GM21619 (cell line): ENCODE results near the gene PDGFB.
"Not testable (repeated sequence)": the region's sequence is repeated elsewhere in the genome, so short reads cannot be mapped to it uniquely, and the experiment has no call there.

Experiments
- ATAC-seq: cut with Tn5 transposase; IDR thresholded peaks from one replicate; pipeline ENCODE4 v1.9.1; 2021; ENCODE audit not compliant: unreplicated experiment

The PDGFB gene

DNA sequence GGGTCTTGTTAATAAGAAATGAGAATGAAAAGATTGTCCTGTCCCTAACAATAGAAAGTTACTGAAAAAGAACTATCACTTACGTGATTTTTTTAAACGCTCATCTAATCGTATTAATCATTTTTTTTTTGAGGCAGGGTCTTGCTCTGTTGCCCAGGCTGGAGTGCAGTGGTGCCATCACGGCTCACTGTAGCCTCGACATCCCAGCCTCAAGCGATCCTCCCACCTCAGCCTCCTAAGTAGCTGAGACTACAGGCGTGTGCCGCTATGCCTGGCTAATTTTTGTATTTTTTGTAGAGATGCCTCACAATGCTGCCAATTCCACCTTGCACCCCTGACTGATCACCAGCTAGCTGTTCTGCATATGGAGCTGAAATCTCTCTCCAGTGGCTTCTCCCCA, 15.7 kb downstream of the PDGFB start:
- no peak for ATAC-seq

- ATAC-seq, result no peak
Measured at GRCh38 chr22:39227542-39228272, 17.1 kb downstream of the PDGFB start.

GRCh38 chr22:39226353-39226752, 18.4 kb downstream of the PDGFB start:
- no peak for ATAC-seq

- ATAC-seq, result no peak
Measured at GRCh38 chr22:39225591-39225990, 19.2 kb downstream of the PDGFB start.

DNA sequence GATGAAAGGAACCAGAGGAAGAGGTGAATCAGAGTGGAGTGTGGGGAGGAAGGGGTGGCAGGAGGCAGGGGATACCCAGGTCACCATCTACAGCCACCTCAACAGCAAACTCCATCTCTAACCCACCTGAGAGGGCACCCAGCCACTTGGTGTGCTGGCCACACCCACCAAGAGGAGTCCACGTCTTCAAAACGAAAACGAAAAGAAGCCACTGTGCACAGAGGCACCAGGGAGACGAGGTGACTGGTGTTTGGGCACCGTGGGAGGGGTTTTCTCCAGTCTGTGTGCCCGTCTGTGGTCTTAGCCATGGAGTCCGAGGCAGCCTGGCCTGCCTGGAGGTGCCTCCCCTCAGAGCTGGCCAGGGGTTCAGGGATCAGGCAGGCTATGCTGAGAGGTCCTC, 20.2 kb downstream of the PDGFB start:
- ATAC-seq, result no peak

GRCh38 chr22:39223091-39223710, 21.6 kb downstream of the PDGFB start:
- no peak for ATAC-seq

DNA sequence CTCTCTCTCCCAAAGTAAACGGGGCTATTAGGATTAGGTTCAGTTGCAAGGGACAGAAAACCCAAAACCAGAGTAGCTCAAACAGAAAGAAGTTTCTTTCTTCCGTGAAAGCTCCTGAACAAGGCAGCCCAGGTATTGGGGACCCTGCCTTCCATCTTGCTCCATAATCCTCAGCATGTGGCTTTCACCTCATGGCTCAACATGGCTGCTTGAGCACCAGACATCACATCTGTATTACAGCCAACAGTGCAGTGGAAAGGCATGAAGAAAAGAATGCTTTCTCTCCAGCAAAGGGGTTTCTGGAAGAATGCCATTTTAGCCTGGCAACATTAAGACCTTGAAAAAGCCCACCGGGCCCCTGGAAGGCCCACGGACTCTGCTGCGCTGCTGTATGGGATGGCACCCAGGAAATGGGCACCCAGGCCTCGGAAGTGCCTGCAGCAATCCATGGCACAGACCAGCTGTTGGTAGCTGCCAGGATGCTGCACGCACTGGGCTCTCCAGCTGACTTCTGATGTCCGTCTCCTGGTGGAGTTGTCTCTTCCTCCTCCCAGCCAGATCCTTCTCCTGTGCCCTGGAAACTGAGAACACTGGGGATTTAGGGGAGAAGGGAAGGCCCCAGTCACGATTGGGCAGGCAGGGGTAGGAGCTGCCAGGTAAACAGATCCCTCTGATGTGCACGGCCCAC, 22.6 kb downstream of the PDGFB start:
- ATAC-seq, result no peak

DNA sequence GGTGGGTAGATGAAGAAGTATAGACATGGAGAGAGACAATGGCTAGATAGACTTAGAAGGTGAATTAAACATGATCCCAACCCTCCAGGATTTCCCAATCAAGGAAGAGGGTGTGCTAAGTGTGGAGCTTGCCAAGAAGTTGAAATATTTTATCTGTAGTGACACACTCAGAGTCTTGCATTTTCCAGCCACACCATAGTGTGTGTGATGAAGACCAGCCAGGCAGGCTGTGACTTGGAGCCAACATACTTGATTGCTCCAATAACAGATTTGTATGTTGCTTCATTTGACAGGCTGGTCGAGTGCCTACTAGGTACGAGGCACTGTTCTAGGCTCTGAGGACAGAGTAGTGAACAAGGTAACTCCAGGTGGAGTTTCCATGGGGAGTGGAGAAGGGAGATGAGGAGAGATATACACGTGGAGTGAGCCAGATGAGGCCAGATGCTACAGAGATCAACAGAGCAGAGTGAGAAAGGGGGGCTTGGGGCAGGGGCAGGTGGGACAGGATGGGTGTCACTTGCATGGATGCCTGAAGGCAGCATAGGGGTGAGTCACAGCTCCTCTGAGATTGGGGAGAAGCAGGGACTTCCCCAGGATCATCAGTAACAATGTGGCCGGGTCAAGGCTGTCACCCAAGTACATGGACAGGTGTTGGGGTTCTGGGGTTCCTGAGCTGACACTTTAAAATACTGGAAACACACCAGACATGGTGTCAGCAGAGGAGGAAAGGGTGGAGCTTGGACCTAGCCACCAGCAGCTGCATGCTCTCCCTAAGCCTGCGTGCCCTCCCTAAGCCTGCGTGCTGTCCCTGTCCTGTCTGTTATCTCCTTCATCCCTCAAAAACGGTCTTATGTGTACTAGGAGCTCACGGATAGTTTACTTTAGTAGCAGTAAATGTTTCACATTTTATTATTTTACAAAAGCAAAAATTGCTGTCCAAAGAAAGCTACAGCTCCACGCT, 23.6 kb downstream of the PDGFB start:
- ATAC-seq, result no peak

DNA sequence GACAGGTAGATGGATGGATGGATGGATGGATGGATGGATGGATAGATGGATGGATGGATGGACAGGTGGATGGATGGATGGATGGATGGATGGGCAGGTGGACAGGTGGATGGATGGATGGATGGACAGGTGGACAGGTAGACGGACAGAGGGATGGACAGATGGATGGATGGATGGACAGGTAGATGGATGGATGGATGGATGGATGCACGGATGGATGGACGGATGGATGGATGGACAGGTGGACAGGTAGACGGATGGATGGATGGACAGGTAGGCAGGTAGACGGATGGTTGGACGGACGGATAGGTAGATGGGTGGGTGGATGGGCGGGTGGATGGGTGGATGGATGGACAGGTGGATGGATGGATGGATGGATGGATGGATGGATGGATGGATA, 24.3 kb downstream of the PDGFB start:
- no peak for ATAC-seq

GRCh38 chr22:39219071-39220039, 25.4 kb downstream of the PDGFB start:
- ATAC-seq, result no peak

GRCh38 chr22:39218432-39218831, 26.4 kb downstream of the PDGFB start:
- not testable (repeated sequence) for ATAC-seq

GRCh38 chr22:39216143-39216490, 28.7 kb downstream of the PDGFB start:
- no peak for ATAC-seq

DNA sequence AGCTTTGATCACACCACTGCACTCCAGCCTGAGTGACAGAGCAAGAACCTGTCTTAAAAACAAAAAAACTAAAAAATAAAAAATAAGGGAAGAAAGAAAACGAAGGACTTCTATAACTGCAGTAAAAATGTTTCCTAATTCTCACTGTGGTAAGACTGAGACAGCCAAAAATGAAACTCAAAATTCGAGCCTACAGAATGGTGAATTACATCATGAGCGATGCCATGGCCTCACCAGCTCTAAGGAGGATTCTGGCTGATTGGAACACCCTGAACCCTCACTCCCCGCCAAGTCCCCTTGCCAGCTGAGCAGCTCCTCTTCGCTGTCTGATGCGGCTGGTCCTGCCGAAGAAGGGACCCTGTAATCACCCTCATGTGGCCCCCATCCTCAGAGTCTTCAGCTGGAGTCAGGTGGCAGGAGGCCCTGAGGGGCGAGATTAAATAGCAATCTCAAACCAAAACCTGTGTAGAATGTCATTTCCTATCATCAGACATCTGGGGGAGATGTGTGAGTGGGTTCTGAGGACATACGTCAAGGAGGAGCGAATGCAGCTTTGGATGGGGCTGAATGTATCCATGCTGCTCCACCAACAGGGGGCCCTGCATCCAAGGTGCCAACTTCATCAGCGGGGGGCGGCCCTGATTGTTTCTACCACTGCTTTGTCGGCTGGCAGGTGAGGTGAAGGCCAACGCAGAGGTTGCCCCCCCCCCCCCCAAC, 29.2 kb downstream of the PDGFB start:
- ATAC-seq, result no peak

GRCh38 chr22:39215070-39215396, 29.7 kb downstream of the PDGFB start:
- no peak for ATAC-seq

- ATAC-seq, result no peak
Measured at GRCh38 chr22:39214383-39215069, 30.3 kb downstream of the PDGFB start.

DNA sequence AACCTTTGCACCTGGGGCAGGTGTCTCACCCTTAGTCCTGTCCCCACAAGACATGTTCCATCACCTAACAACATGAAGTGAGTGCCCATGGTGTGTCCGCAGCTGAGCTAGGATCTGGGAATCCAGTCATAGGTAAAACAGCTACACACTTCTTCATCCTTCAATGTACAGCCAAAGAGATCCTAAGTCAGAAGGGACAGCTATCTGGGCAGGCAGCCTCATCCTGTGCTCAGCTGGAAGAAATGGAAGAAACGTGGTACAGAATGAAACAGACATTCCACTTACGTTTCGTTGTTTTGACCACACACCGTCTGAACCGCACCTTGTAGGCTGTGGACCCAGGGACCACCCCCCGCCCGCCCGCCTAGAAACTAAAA, 30.8 kb downstream of the PDGFB start:
- ATAC-seq, result no peak

GRCh38 chr22:39212721-39213376, 31.9 kb downstream of the PDGFB start:
- no peak for ATAC-seq

DNA sequence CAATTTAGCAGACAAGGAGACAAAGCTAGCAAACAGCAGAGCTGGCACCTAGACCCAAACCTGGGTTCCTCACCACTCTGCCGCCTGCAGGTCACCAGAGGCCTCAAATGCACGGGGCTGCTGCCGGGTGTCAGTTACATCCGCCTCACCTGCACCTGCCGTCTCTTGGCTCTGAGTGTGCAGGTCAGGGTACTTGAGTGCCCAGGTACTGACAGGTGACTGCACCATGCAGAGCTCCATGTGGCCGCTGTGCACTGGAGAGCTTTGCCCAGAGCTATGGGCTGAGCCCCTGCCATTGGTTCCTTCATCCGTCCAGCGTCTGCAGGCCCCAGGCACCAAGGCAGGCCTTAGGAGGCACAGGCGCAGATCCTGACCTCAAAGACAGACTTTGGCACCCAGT, 35.0 kb downstream of the PDGFB start:
- no peak for ATAC-seq
